Measurements from ENCODE around the gene DPH3. TPM values are rescaled to one million over a fixed set of nuclear protein-coding genes. Genes with fewer than 3 reads are reported as not detected.

Gene DPH3
- total RNA-seq, 6 experiments from 2014 or later: 35.5 to 49.8 (median 44.3) TPM

- Mint-ChIP-seq H3K36me3 (ENCODE audit: low read depth) (peaks cover 15% of the 10 kb centered on the region; the same call in 1 of the 2 replicates), H3K4me1 (ENCODE audit: low read depth) (peaks cover 16% of the 10 kb centered on the region), H3K4me3 (no peak overlapping the region), H3K27me3 (ENCODE audit: insufficient read depth) (no peaks in the 10 kb centered on the region; the same call in 1 of the 2 replicates), H3K9me3 (no peaks in the 10 kb centered on the region), H3K27ac (no peak overlapping the region)
- TF ChIP-seq CTCF (IDR thresholded peaks at IDR 0.05): no peak
- no peak for DNase-seq
Observed at GRCh38 chr3:16308727-16309126, 44.0 kb upstream of the DPH3 start.

GRCh38 chr3:16307832-16308531, 43.2 kb upstream of the DPH3 start:
- H3K27me3 Mint-ChIP-seq (ENCODE audit: insufficient read depth): no peaks in the 10 kb centered on the region; the same call in 1 of the 2 replicates
- H3K4me1 Mint-ChIP-seq (ENCODE audit: low read depth): peaks cover 16% of the 10 kb centered on the region
- no peak overlapping the region for H3K4me3 Mint-ChIP-seq
- no peak overlapping the region for H3K27ac Mint-ChIP-seq
- peaks cover 20% of the 10 kb centered on the region for H3K36me3 Mint-ChIP-seq (ENCODE audit: low read depth)
- no peak for DNase-seq
- no peak for TF ChIP-seq CTCF (IDR thresholded peaks at IDR 0.05)
- no peaks in the 10 kb centered on the region for H3K9me3 Mint-ChIP-seq

- DNase-seq: no peak
- peaks cover 16% of the 10 kb centered on the region for H3K4me1 Mint-ChIP-seq (ENCODE audit: low read depth)
- H3K9me3 Mint-ChIP-seq: no peaks in the 10 kb centered on the region
Observed at GRCh38 chr3:16305111-16305541, 40.4 kb upstream of the DPH3 start.

GRCh38 chr3:16304061-16305010, 39.6 kb upstream of the DPH3 start:
- no peak for TF ChIP-seq CTCF (IDR thresholded peaks at IDR 0.05)
- no peaks in the 10 kb centered on the region for H3K9me3 Mint-ChIP-seq
- DNase-seq: no peak
- no peak overlapping the region for H3K4me3 Mint-ChIP-seq
- no peak overlapping the region; the same call in 1 of the 2 replicates for H3K27ac Mint-ChIP-seq
- H3K27me3 Mint-ChIP-seq (ENCODE audit: insufficient read depth): no peaks in the 10 kb centered on the region; the same call in 1 of the 2 replicates
- H3K4me1 Mint-ChIP-seq (ENCODE audit: low read depth): peaks cover 8% of the 10 kb centered on the region
- peaks cover 15% of the 10 kb centered on the region for H3K36me3 Mint-ChIP-seq (ENCODE audit: low read depth)

More at GRCh38 chr3:16305111-16305541, 40.4 kb upstream of the DPH3 start:
- H3K4me3 Mint-ChIP-seq: no peak overlapping the region
- H3K27me3 Mint-ChIP-seq (ENCODE audit: insufficient read depth): no peaks in the 10 kb centered on the region; the same call in 1 of the 2 replicates
- no peak for TF ChIP-seq CTCF (IDR thresholded peaks at IDR 0.05)
- no peak overlapping the region for H3K27ac Mint-ChIP-seq
- H3K36me3 Mint-ChIP-seq (ENCODE audit: low read depth): peaks cover 15% of the 10 kb centered on the region

- DNase-seq: no peak
- Mint-ChIP-seq H3K36me3 (ENCODE audit: low read depth) (peaks cover 18% of the 10 kb centered on the region), H3K9me3 (no peaks in the 10 kb centered on the region), H3K4me3 (no peak overlapping the region), H3K27ac (no peak overlapping the region), H3K4me1 (ENCODE audit: low read depth) (peaks cover 9% of the 10 kb centered on the region), H3K27me3 (ENCODE audit: insufficient read depth) (no peaks in the 10 kb centered on the region; the same call in 1 of the 2 replicates)
- no peak for TF ChIP-seq CTCF (IDR thresholded peaks at IDR 0.05)
Observed at GRCh38 chr3:16303037-16303575, 38.4 kb upstream of the DPH3 start.
